GM12878 (cell line): ENCODE data around the gene SCN10A. TPM values are rescaled to one million over a fixed set of nuclear protein-coding genes. Genes with fewer than 3 reads are reported as not detected.

Source experiments
- ATAC-seq: fragments of 200-7000 bp; cut with Tn5 transposase; 3 replicates; pipeline ENCODE4 v1.9.1; 2020; ENCODE audit warnings: mild to moderate bottlenecking, moderate library complexity
- BruUV-seq: library from RNA; stranded (reverse); fragments of 400-500 nt; replicated peaks from 2 replicates; lab custom pipeline; 2021; lab: Mats Ljungman, UMichigan
- CTCF ChIA-PET: fragments of 300-600 bp; sonication (Branson Sonifier 250); formaldehyde crosslinking; extraction: SDS; loops from one replicate; lab custom pipeline; 2021; ENCODE audit warnings: inconsistent platforms; lab: Yijun Ruan, JAX
- POLR2A ChIA-PET: fragments of 350-600 bp; formaldehyde crosslinking; extraction: SDS; loops from one replicate; lab custom pipeline; 2021; ENCODE audit warnings: inconsistent platforms; lab: Charles Lee
- RAD21 ChIA-PET: fragments of 300-600 bp; sonication (Branson Sonifier 250); formaldehyde crosslinking; loops from one replicate; lab custom pipeline; 2023; ENCODE audit warnings: antibody characterized with exemption; ENCODE audit not compliant: unreplicated experiment; lab: Charles Lee
- SMC1A ChIA-PET: fragments of 300-600 bp; sonication (Branson Sonifier 250); formaldehyde crosslinking; loops from one replicate; lab custom pipeline; 2023; ENCODE audit not compliant: unreplicated experiment, uncharacterized antibody; lab: Charles Lee
- DNase-seq: peaks from one replicate; pipeline ENCODE4 v3.0.0-alpha.2; 2011; ENCODE audit warnings: low read depth, low spot score
- FAIRE-seq: peaks from 3 replicates; lab custom pipeline; 2011; peaks lifted over from hg19 to GRCh38; lab: Jason Lieb, UNC
- H2AFZ ChIP-seq: 2 replicates; pipeline ENCODE4 v1.6.0; 2011; ENCODE audit warnings: low read depth, low read length, control low read depth; ENCODE audit not compliant: control insufficient read depth
- H3K27ac ChIP-seq: 2 replicates; pipeline ENCODE4 v1.5.1; 2011; ENCODE audit warnings: control low read depth; ENCODE audit not compliant: control insufficient read depth, insufficient read depth
- H3K27me3 ChIP-seq, 2 experiments: replicated peaks in 1 of 2; 2 replicates each; pipeline versions ENCODE4 v1.6.0 to v1.6.1; 2011; ENCODE audit warnings: low read length in 1 of 2; ENCODE audit not compliant: control insufficient read depth in 2 of 2, insufficient read depth in 2 of 2
- H3K36me3 ChIP-seq, 2 experiments: 2 replicates each; pipeline ENCODE4 v1.5.1; 2011; ENCODE audit warnings: low read length in 1 of 2; ENCODE audit not compliant: control insufficient read depth in 2 of 2, insufficient read depth in 2 of 2
- H3K4me1 ChIP-seq: 2 replicates; pipeline ENCODE4 v1.6.1; 2011; ENCODE audit warnings: mild to moderate bottlenecking, low read length, moderate library complexity, mixed read lengths; ENCODE audit not compliant: control insufficient read depth, insufficient read depth
- H3K4me2 ChIP-seq: 2 replicates; pipeline ENCODE4 v1.6.0; 2011; ENCODE audit warnings: control low read depth; ENCODE audit not compliant: control insufficient read depth, insufficient read depth
- H3K4me3 ChIP-seq: fragments of 200-600 bp; sonication (generic); 2 replicates; pipeline ENCODE4 v1.5.1; 2016
- H3K79me2 ChIP-seq: 2 replicates; pipeline ENCODE4 v1.6.0; 2011; ENCODE audit warnings: low read length; ENCODE audit not compliant: control insufficient read depth, insufficient read depth
- H3K9ac ChIP-seq: 2 replicates; pipeline ENCODE4 v1.8.0; 2011; ENCODE audit warnings: low read length, control low read depth, mixed read lengths; ENCODE audit not compliant: control insufficient read depth, insufficient read depth
- H3K9me3 ChIP-seq: replicated peaks from 3 replicates; pipeline ENCODE4 v1.5.1; 2011; ENCODE audit warnings: mild to moderate bottlenecking, low read length; ENCODE audit not compliant: control insufficient read depth, insufficient read depth
- H4K20me1 ChIP-seq: 2 replicates; pipeline ENCODE4 v1.6.0; 2011; ENCODE audit not compliant: control insufficient read depth, insufficient read depth
- BHLHE40 ChIP-seq, 2 experiments: fragments of 450-650 bp in 1 of 2; IDR thresholded peaks; 2 replicates each; pipeline ENCODE4 v1.6.1; 2011 to 2017; ENCODE audit warnings: low read depth in 2 of 2, borderline replicate concordance in 1 of 2, improper control_type of control experiment in 1 of 2, low read length in 1 of 2, mild to moderate bottlenecking in 1 of 2
- MXI1 ChIP-seq: fragments of 150-350 bp; IDR thresholded peaks from 2 replicates; pipeline ENCODE4 v1.6.1; 2011; ENCODE audit warnings: low read depth, mild to moderate bottlenecking, inconsistent platforms, low read length, improper control_type of control experiment
- WGBS: methylation state at CpG from one replicate; pipeline ENCODE4 v1.1.6; 2016; ENCODE audit warnings: low lambda C conversion rate; ENCODE audit not compliant: insufficient replicate concordance, insufficient coverage; ENCODE audit errors: missing lambda C conversion rate; 5-methylcytosine and 5-hydroxymethylcytosine counted together
- in situ Hi-C: fragments of 300-500 bp; cut with MboI; formaldehyde crosslinking; loops from 9 replicates; pipeline ENCODE4 v1.14.3; 2018; ENCODE audit warnings: mixed read lengths
- intact Hi-C: fragments of 100-400 bp; cut with micrococcal nuclease; formaldehyde crosslinking; loops from one replicate; pipeline ENCODE4 v1.14.2; 2022; ENCODE audit not compliant: unreplicated experiment
- polyA plus RNA-seq, 11 experiments: library from polyadenylated mRNA; depleted of rRNA in 4 of 11; unstranded in 6 of 11; stranded (reverse) in 5 of 11; fragments of >200 nt; fragmentation: Nextera tagmentation in 4 of 11; fragmentation: Illumina TruSeq in 1 of 11; extraction: Ambion mirVana in 4 of 11; extraction: Trizol in 1 of 11; gene quantifications; 1 replicate in 1 of 11; 2 replicates in 10 of 11; pipeline versions ENCODE4 v1.2.1 to v1.2.3, GENCODE V29; 2011 to 2016; ENCODE audit warnings: inconsistent platforms in 2 of 11, missing spikeins in 2 of 11, low read depth in 1 of 11
- total RNA-seq, 4 experiments: library from RNA; depleted of rRNA in 3 of 4; stranded (reverse); fragments of >200 nt in 3 of 4; fragmentation: Illumina TruSeq in 1 of 4; extraction: Trizol in 1 of 4; gene quantifications; 2 replicates each; pipeline versions ENCODE4 v1.2.1 to v1.2.3, GENCODE V29; 2013 to 2021
- TF ChIP-seq, protein P1 (sequence below): fragments of 450-650 bp; IDR thresholded peaks from 2 replicates; pipeline ENCODE4 v1.6.1; 2018; ENCODE audit warnings: mild to moderate bottlenecking, low read depth, moderate library complexity; ENCODE audit not compliant: partially characterized antibody

SCN10A gene
- total and polyA plus RNA-seq, 10 of the 15 experiments (the other 5 are each of a cell fraction or from before 2014, with no cell fraction given) = not detected

- 4% methylated on average over 39 of the region's 76 CpGs for WGBS
- ATAC-seq = peak; percentile 70
- Histone ChIP-seq H3K9me3 (no peaks in the 10 kb centered on the region; the same call in 2 of the 3 replicates), H3K9ac (no peak within 1 kb of the TSS), H2AFZ (no peak within 1 kb of the TSS), H3K36me3 (no peaks in the 10 kb centered on the region), H4K20me1 (0 out of 2 replicates have a peak, but pooled peaks cover 2% of the 10 kb centered on the region), H3K27me3 (peaks cover 8 to 12% of the 10 kb centered on the region in 2 experiments; a peak in 3 of 4 replicates), H3K27ac (no peak within 1 kb of the TSS), H3K4me1 (no peaks in the 10 kb centered on the region; the same call in 1 of the 2 replicates), H3K4me3 (no peak within 1 kb of the TSS), H3K79me2 (no peaks in the 10 kb centered on the region), H3K4me2 (peak within 1 kb of the TSS; percentile 58)
- TF ChIP-seq, protein P1, sequence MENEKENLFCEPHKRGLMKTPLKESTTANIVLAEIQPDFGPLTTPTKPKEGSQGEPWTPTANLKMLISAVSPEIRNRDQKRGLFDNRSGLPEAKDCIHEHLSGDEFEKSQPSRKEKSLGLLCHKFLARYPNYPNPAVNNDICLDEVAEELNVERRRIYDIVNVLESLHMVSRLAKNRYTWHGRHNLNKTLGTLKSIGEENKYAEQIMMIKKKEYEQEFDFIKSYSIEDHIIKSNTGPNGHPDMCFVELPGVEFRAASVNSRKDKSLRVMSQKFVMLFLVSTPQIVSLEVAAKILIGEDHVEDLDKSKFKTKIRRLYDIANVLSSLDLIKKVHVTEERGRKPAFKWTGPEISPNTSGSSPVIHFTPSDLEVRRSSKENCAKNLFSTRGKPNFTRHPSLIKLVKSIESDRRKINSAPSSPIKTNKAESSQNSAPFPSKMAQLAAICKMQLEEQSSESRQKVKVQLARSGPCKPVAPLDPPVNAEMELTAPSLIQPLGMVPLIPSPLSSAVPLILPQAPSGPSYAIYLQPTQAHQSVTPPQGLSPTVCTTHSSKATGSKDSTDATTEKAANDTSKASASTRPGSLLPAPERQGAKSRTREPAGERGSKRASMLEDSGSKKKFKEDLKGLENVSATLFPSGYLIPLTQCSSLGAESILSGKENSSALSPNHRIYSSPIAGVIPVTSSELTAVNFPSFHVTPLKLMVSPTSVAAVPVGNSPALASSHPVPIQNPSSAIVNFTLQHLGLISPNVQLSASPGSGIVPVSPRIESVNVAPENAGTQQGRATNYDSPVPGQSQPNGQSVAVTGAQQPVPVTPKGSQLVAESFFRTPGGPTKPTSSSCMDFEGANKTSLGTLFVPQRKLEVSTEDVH = no peak
- TF ChIP-seq BHLHE40 (IDR thresholded peaks at IDR 0.05; ENCODE audit: borderline replicate concordance in 1 of 2, low read depth in 2 of 2, low read length in 1 of 2) = peak in 1 of 2 experiments; percentile 54; a peak in 2 of 4 replicates
- TF ChIP-seq MXI1 = no peak
- no peak for FAIRE-seq
- in situ Hi-C loops (loop anchor here (5.0 kb wide), 1 partner anchor 127 kb away; no protein-coding TSS in a partner anchor), intact Hi-C loops (loop anchor here (5.0 to 10.0 kb wide), 4 partner anchors 155 to 383 kb away; partner anchors contain the start of gene EXOG)
- CTCF ChIA-PET = no interaction called here
- RAD21 ChIA-PET = no interaction called here
- POLR2A ChIA-PET = no interaction called here
- BruUV-seq = no TSS peak
- no peak for DNase-seq
- SMC1A ChIA-PET = no interaction called here
Measured at GRCh38 chr3:38649500-38650247, 166.3 kb downstream of the SCN10A start, which contains the start of gene SCN5A. Gene SCN5A (minus strand): TSS chr3:38649687. CDS start chr3:38633307, 16,380 bp downstream.
